Ovary (tissue), 9 donors: Measurements from ENCODE around the gene UBE2E1. TPM values are rescaled to one million over a fixed set of nuclear protein-coding genes. Genes with fewer than 3 reads are reported as not detected.

Source experiments
- DNase-seq, 5 donors: peaks; one replicate each; pipeline ENCODE4 v3.0.0-alpha.2; 2019 to 2020
- H3K27ac ChIP-seq, 2 donors: fragments of 200-600 bp; one replicate each; pipeline versions ENCODE4 v1.5.1 to v1.8.0; 2019 to 2022
- H3K27me3 ChIP-seq: fragments of 200-600 bp; one replicate; pipeline ENCODE4 v1.8.0; 2022
- H3K36me3 ChIP-seq: fragments of 200-600 bp; sonication (generic); one replicate; pipeline ENCODE4 v1.5.1; 2019
- H3K4me1 ChIP-seq: one replicate; pipeline ENCODE4 v1.8.1; 2013; ENCODE audit warnings: mild to moderate bottlenecking, moderate library complexity; ENCODE audit not compliant: insufficient read depth
- H3K4me3 ChIP-seq: fragments of 200-600 bp; sonication (generic); one replicate; pipeline ENCODE4 v1.5.1; 2017
- H3K9me3 ChIP-seq, 2 donors: fragments of 200-600 bp in 1 of 2; sonication (generic) in 1 of 2; one replicate each; pipeline versions ENCODE4 v1.5.1 to v1.8.1; 2013 to 2019; ENCODE audit warnings: mild to moderate bottlenecking in 1 of 2, moderate library complexity in 1 of 2
- CTCF ChIP-seq, 3 donors: fragments of 450-650 bp in 2 of 3; fragments of 200-600 bp in 1 of 3; IDR thresholded peaks; one replicate each; pipeline versions ENCODE4 v1.5.1 to v1.8.0; 2016 to 2022; ENCODE audit warnings: antibody characterized with exemption in 3 of 3, mild to moderate bottlenecking in 1 of 3
- EP300 ChIP-seq: sonication (generic); formaldehyde crosslinking; IDR thresholded peaks from one replicate; pipeline ENCODE4 v1.6.1; 2017; ENCODE audit warnings: antibody characterized with exemption
- POLR2A ChIP-seq: fragments of 450-650 bp; IDR thresholded peaks from one replicate; pipeline ENCODE4 v1.6.1; 2017; ENCODE audit warnings: antibody characterized with exemption, mild to moderate bottlenecking, moderate library complexity
- WGBS, 3 donors: extraction: QIAGEN DNeasy Blood & Tissue Kit in 1 of 3; methylation state at CpG; one replicate each; pipeline versions ENCODE4 v1.1.5 to v1.1.7; 2013 to 2017; 5-methylcytosine and 5-hydroxymethylcytosine counted together
- intact Hi-C, 4 donors: fragments of 100-400 bp; cut with DNase I; formaldehyde crosslinking; loops; one replicate each; pipeline versions ENCODE4 v1.11.0 to v1.15.1; 2022 to 2023
- polyA plus RNA-seq, 2 donors: library from polyadenylated mRNA; stranded (reverse); fragments of 200-250 nt in 1 of 2; fragments of 350-450 nt in 1 of 2; fragmentation: Illumina TruSeq in 1 of 2; extraction: RNeasy Lipid Tissue Mini Kit (QIAGEN cat#74804) in 1 of 2; gene quantifications; one replicate each; pipeline ENCODE4 v1.2.3, GENCODE V29; 2013 to 2014
- total RNA-seq, 7 donors: library from RNA; depleted of rRNA in 2 of 7; stranded (reverse); fragments of >200 nt in 2 of 7; fragmentation: NEBNext Ultra II Directional in 3 of 7; extraction: Animal tissue kit (Norgen Biotek cat#: 25700) in 3 of 7; gene quantifications; one replicate each; pipeline versions ENCODE4 v1.1.0 to v1.2.4, GENCODE V29; 2016 to 2023
- donor health status: DM: no; HTN: no; CAD: no; lungs with moderate emphysema.
- donor health status: DM: no; HTN: no; CAD: no.
- donor health status: Bipolar disorder and iron deficiency.
- donor health status: DM: yes; HTN: yes; CAD: no.
- donor health status: DM: no; HTN: no; CAD: no.
- donor health status: DM: yes; HTN: yes; CAD: no.

UBE2E1 gene
- total and polyA plus RNA-seq, 9 donors, result 65.2 to 133 (median 76.7) TPM

- intact Hi-C loops, result no loop called here
- Histone ChIP-seq H3K4me3 (no peak overlapping the region), H3K4me1 (peaks cover 6% of the 10 kb centered on the region), H3K36me3 (no peaks in the 10 kb centered on the region), H3K9me3 (no peaks in the 10 kb centered on the region), H3K27me3 (no peaks in the 10 kb centered on the region), H3K27ac (no peak overlapping the region)
- 64 to 71% (median 66%) methylated on average over 2 of the region's 2 CpGs for WGBS, 3 donors
- TF ChIP-seq CTCF (IDR thresholded peaks at IDR 0.05), result no peak
- no peak for TF ChIP-seq POLR2A
- no peak for TF ChIP-seq EP300
- no peak for DNase-seq
Observed at GRCh38 chr3:23873941-23874340, 68.2 kb downstream of the UBE2E1 start.

GRCh38 chr3:23874359-23875112 lies 68.8 kb downstream of the UBE2E1 start:
- H3K9me3 ChIP-seq, result no peaks in the 10 kb centered on the region
- intact Hi-C loops, result no loop called here
- no peak overlapping the region for H3K27ac ChIP-seq
- no peaks in the 10 kb centered on the region for H3K27me3 ChIP-seq
- H3K36me3 ChIP-seq, result no peaks in the 10 kb centered on the region
- WGBS, 3 donors, result 68 to 72% (median 71%) methylated on average over 6 of the region's 6 CpGs
- DNase-seq, result no peak
- peaks cover 6% of the 10 kb centered on the region for H3K4me1 ChIP-seq
- no peak for TF ChIP-seq EP300
- TF ChIP-seq POLR2A, result no peak
- H3K4me3 ChIP-seq, result no peak overlapping the region

- no peaks in the 10 kb centered on the region for H3K36me3 ChIP-seq
- no peak for TF ChIP-seq EP300
- TF ChIP-seq CTCF (IDR thresholded peaks at IDR 0.05), result no peak
- no peak for TF ChIP-seq POLR2A
- H3K4me3 ChIP-seq, result no peak overlapping the region
- WGBS, 3 donors, result 78 to 83% (median 79%) methylated on average over 4 of the region's 4 CpGs
- H3K27ac ChIP-seq, result no peak overlapping the region
- peaks cover 6% of the 10 kb centered on the region for H3K4me1 ChIP-seq
- intact Hi-C loops, result no loop called here
- no peaks in the 10 kb centered on the region for H3K27me3 ChIP-seq
- no peak for DNase-seq
- H3K9me3 ChIP-seq, result no peaks in the 10 kb centered on the region
Observed at GRCh38 chr3:23875113-23875725, 69.5 kb downstream of the UBE2E1 start.

- 82 to 87% (median 87%) methylated on average over 2 of the region's 2 CpGs for WGBS, 3 donors
- no peak for DNase-seq
- no peaks in the 10 kb centered on the region for H3K9me3 ChIP-seq
- H3K27ac ChIP-seq, result no peak overlapping the region
- TF ChIP-seq POLR2A (no peak), EP300 (no peak), CTCF (IDR thresholded peaks at IDR 0.05) (no peak)
- H3K4me1 ChIP-seq, result peaks cover 6% of the 10 kb centered on the region
- no peaks in the 10 kb centered on the region for H3K27me3 ChIP-seq
- intact Hi-C loops, result no loop called here
- H3K36me3 ChIP-seq, result no peaks in the 10 kb centered on the region
- H3K4me3 ChIP-seq, result no peak overlapping the region
Observed at GRCh38 chr3:23876923-23877322, 71.2 kb downstream of the UBE2E1 start.

GRCh38 chr3:23877329-23877980 lies 71.7 kb downstream of the UBE2E1 start:
- Histone ChIP-seq H3K4me1 (peaks cover 6% of the 10 kb centered on the region), H3K9me3 (no peaks in the 10 kb centered on the region), H3K4me3 (no peak overlapping the region), H3K27me3 (no peaks in the 10 kb centered on the region), H3K36me3 (no peaks in the 10 kb centered on the region), H3K27ac (no peak overlapping the region)
- DNase-seq, result no peak
- TF ChIP-seq POLR2A (no peak), EP300 (no peak), CTCF (IDR thresholded peaks at IDR 0.05) (no peak)
- WGBS, 3 donors, result 45 to 56% (median 56%) methylated on average over 5 of the region's 5 CpGs
- intact Hi-C loops, result no loop called here
